AG04450 (cell line): Measurements from ENCODE around the gene EXOC1. TPM values are rescaled to one million over a fixed set of nuclear protein-coding genes. Genes with fewer than 3 reads are reported as not detected.
A peak's percentile ranks its signal among the peaks of the same experiment; 100 is the strongest.

Experiments used
- CTCF ChIA-PET: fragments of 300-600, 350-600 bp; formaldehyde crosslinking; extraction: SDS; loops from one replicate; lab custom pipeline; 2022; ENCODE audit warnings: antibody characterized with exemption, inconsistent platforms; lab: Charles Lee
- POLR2A ChIA-PET: fragments of 350-600 bp; formaldehyde crosslinking; extraction: SDS; loops from one replicate; lab custom pipeline; 2021; ENCODE audit warnings: antibody characterized with exemption, inconsistent platforms; lab: Yijun Ruan, JAX
- DNase-seq: peaks from one replicate; pipeline ENCODE4 v3.0.0-alpha.2; 2011; ENCODE audit warnings: low read depth, low spot score
- H3K27ac ChIP-seq: one replicate; pipeline ENCODE4 v1.5.1; 2012; ENCODE audit warnings: low read depth, low read length, control low read depth
- H3K27me3 ChIP-seq: one replicate; pipeline ENCODE4 v1.6.0; 2012; ENCODE audit warnings: low read length; ENCODE audit not compliant: control insufficient read depth, insufficient read depth
- H3K4me3 ChIP-seq: 2 replicates; pipeline ENCODE4 v1.5.1; 2011; ENCODE audit warnings: mild to moderate bottlenecking, low read depth, low read length, control low read depth
- H3K9me3 ChIP-seq: 2 replicates; pipeline ENCODE4 v1.5.1; 2012; ENCODE audit warnings: low read length; ENCODE audit not compliant: control insufficient read depth, insufficient read depth
- polyA plus RNA-seq: library from polyadenylated mRNA; depleted of rRNA; stranded (reverse); fragments of >200 nt; gene quantifications from 2 replicates; pipeline ENCODE4 v1.2.3, GENCODE V29; 2011
- TF ChIP-seq, protein P1 (sequence below): IDR thresholded peaks from 2 replicates; pipeline ENCODE4 v1.5.1; 2011; ENCODE audit warnings: low read depth, low read length, control low read depth, inconsistent platforms

EXOC1 gene
- polyA plus RNA-seq, 1 experiment: 35.2 TPM

DNA sequence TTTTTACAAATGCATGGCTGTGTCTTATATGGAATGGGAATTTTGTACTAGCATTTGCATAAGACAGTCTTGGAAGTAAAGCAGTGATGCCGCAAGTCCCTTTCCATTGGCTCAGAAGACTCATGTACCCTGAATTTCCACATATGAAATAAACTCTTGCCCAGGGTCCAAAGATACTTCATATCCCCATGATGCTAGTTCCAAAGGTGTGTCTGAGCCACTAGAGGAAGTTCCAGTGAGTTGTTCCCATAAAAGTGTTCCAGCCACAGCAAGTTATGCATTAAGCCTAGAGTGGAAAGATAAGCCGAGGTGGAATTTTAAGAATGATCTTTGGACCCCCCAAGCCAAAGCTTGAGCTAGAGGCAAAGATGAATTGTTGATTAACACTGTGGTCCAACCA is 86.0 kb downstream of the EXOC1 start:
- Histone ChIP-seq H3K27me3 (no peaks in the 10 kb centered on the region), H3K27ac (no peak overlapping the region), H3K4me3 (no peak overlapping the region), H3K9me3 (peaks cover 4% of the 10 kb centered on the region; the same call in 1 of the 2 replicates)
- TF ChIP-seq, protein P1, sequence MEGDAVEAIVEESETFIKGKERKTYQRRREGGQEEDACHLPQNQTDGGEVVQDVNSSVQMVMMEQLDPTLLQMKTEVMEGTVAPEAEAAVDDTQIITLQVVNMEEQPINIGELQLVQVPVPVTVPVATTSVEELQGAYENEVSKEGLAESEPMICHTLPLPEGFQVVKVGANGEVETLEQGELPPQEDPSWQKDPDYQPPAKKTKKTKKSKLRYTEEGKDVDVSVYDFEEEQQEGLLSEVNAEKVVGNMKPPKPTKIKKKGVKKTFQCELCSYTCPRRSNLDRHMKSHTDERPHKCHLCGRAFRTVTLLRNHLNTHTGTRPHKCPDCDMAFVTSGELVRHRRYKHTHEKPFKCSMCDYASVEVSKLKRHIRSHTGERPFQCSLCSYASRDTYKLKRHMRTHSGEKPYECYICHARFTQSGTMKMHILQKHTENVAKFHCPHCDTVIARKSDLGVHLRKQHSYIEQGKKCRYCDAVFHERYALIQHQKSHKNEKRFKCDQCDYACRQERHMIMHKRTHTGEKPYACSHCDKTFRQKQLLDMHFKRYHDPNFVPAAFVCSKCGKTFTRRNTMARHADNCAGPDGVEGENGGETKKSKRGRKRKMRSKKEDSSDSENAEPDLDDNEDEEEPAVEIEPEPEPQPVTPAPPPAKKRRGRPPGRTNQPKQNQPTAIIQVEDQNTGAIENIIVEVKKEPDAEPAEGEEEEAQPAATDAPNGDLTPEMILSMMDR: no peak
- POLR2A ChIA-PET: no interaction called here
- CTCF ChIA-PET: no interaction called here
- DNase-seq: no peak

DNA sequence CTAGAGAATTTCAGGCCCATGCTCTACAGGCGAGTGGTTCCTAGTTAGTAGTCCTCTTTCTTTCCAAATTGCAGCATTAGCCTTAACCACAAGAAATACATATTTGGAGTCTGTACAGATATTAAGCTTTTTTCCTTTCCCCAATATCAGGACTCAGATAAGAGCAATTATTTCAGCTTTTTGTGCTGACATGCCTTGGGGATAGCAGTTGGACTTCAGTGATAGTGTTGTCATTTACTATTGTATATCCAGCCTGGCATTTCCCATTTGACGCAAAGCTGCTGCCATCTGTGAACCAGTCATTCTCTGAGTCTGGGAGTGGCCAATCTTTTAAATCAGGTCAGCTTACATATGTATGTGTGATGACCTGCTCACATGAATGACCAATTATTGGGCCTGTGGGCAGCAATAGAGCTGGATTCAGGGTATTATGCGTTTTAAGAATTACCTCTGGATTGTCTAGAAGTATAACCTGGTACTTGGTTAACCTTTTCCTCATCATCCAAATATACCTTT is 88.5 kb downstream of the EXOC1 start:
- ChIA-PET POLR2A (no interaction called here), CTCF (no interaction called here)
- TF ChIP-seq, protein P1: no peak
- Histone ChIP-seq H3K27me3 (no peaks in the 10 kb centered on the region), H3K27ac (no peak overlapping the region), H3K9me3 (peaks cover 3% of the 10 kb centered on the region; the same call in 1 of the 2 replicates), H3K4me3 (no peak overlapping the region)
- DNase-seq: no peak

DNA sequence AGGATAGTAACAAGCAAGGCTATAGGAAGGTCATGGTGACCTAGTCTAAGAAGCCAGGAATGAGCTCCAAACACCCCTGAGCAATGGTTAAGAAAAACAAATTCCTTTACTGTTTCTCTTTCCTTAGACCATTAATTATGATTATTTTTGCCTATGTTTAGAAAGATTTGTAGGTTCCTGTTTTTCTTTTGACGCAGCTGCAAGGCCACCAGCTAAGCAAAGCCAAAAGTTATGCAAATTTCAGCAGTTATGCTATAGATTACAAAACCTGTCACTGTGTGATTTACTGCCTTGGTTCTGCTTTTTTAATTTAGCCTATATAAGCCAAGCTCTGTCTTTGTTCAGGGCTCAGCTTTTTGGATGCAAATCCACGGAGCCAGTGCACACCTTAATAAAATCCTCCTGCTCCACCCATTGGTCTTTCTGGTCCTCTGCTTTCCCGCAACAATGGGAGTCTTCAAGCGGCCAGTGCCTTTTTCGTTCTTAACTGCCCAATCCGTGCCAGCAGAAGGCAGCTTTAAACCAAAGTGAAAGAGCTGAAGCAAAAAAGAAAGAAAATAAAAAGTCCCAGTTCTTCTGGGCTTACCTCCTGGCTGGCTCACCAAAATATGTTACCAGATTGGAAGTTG is 93.9 kb downstream of the EXOC1 start:
- ChIA-PET POLR2A (interaction anchor here (0.7 to 1.9 kb wide), 4 partner anchors 14 to 489 kb away, joined by 5 to 6 read pairs (median 6); partner anchors contain the start of genes CLOCK and PAICS), CTCF (interaction anchor here (1.0 to 2.7 kb wide), 12 partner anchors 9 to 352 kb away, joined by 4 to 53 read pairs (median 10); no protein-coding TSS in a partner anchor)
- Histone ChIP-seq H3K27me3 (no peaks in the 10 kb centered on the region), H3K4me3 (peak overlapping the region; percentile 49), H3K9me3 (no peaks in the 10 kb centered on the region), H3K27ac (peak overlapping the region; percentile 99)
- TF ChIP-seq, protein P1: no peak
- DNase-seq: no peak

DNA sequence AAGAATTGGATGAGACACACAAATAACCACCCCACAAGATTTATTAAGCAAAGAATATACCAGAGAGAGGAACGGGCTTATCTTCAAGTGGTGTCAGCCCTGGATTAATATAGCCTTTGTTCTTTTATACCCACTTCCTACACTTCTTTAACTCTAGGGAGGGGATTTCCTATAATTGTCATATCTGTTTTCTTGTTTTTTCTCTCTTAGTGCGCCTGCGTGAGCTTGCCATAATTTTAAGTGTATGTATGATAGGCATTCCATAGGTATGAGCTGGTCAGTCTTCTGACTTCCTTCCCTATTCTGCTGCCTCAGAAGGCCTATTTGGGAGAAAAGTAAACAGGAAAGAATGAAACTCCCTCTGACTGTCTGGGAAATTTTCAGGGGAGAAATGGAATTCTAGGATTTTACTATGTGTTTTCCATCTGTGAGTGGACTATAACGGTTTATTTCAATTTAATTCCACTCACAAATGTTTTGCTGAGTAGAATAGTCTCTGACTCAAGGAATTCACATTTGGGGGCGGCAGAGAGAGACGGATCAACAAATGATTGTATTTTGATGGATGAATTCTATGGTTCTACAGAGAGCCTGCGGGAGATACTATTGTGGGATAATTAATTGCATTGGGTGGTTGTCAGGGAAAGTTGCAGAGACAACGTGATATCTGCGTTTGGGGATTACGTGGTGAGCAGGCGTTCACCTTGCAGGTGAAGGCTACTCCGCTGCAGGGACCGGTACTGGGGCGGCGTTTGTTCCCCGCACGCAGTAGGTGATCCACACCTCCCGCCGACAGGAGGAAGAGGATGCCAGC is 94.7 kb downstream of the EXOC1 start:
- TF ChIP-seq, protein P1: no peak
- DNase-seq: peak; percentile 93
- peak overlapping the region; percentile 79 for H3K4me3 ChIP-seq
- no peaks in the 10 kb centered on the region for H3K27me3 ChIP-seq
- ChIA-PET CTCF (interaction anchor here (0.8 to 2.7 kb wide), 46 partner anchors 8 to 888 kb away, joined by 3 to 53 read pairs (median 5); partner anchors contain the start of genes AASDH, PAICS and PPAT), POLR2A (interaction anchor here (0.6 to 1.9 kb wide), 5 partner anchors 10 to 894 kb away, joined by 3 to 6 read pairs (median 3); partner anchors contain the start of gene PAICS)
- H3K9me3 ChIP-seq: no peaks in the 10 kb centered on the region
- peak overlapping the region; percentile 99 for H3K27ac ChIP-seq
